Rectal smooth muscle tissue (tissue), 1 donor: Measurements from ENCODE around the gene LYZL4.

Experiments used
- H3K27ac ChIP-seq: one replicate; pipeline ENCODE4 v1.7.0; 2013; ENCODE audit warnings: low read depth, low read length, inconsistent platforms
- H3K27me3 ChIP-seq: one replicate; pipeline ENCODE4 v1.7.0; 2013; ENCODE audit warnings: low read length; ENCODE audit not compliant: control insufficient read depth, insufficient read depth
- H3K36me3 ChIP-seq: one replicate; pipeline ENCODE4 v1.7.0; 2013; ENCODE audit warnings: low read length; ENCODE audit not compliant: control insufficient read depth, insufficient read depth
- H3K4me1 ChIP-seq: one replicate; pipeline ENCODE4 v1.7.0; 2013; ENCODE audit warnings: low read length; ENCODE audit not compliant: control insufficient read depth, insufficient read depth
- H3K4me3 ChIP-seq: one replicate; pipeline ENCODE4 v1.7.0; 2013; ENCODE audit warnings: low read length
- H3K9ac ChIP-seq: one replicate; pipeline ENCODE4 v1.7.0; 2013; ENCODE audit warnings: low read length

Gene LYZL4

DNA sequence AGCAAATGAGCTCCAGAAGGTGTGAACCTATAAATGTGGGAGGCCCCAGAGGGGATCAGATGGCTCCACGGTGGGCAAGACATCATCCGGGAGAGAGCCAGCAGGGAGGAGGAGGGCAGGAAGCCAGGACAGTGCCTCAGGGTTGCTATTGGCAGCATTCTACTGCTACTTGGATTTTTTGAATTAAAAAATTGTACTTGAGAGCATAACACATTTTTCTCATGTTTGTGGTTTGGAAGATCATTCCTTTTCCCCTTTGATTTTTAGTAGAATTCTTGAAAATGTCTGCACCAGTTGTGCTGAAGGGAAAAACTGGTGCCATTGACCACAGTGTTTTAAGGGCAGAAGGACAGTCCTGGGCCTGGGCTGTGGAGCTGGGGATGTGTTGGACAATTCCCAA lies 59.2 kb downstream of the LYZL4 start:
- no peak overlapping the region for H3K4me3 ChIP-seq
- H3K4me1 ChIP-seq: peaks cover 3% of the 10 kb centered on the region
- no peak overlapping the region for H3K9ac ChIP-seq
- H3K27me3 ChIP-seq: no peaks in the 10 kb centered on the region
- H3K27ac ChIP-seq: no peak overlapping the region
- no peaks in the 10 kb centered on the region for H3K36me3 ChIP-seq

DNA sequence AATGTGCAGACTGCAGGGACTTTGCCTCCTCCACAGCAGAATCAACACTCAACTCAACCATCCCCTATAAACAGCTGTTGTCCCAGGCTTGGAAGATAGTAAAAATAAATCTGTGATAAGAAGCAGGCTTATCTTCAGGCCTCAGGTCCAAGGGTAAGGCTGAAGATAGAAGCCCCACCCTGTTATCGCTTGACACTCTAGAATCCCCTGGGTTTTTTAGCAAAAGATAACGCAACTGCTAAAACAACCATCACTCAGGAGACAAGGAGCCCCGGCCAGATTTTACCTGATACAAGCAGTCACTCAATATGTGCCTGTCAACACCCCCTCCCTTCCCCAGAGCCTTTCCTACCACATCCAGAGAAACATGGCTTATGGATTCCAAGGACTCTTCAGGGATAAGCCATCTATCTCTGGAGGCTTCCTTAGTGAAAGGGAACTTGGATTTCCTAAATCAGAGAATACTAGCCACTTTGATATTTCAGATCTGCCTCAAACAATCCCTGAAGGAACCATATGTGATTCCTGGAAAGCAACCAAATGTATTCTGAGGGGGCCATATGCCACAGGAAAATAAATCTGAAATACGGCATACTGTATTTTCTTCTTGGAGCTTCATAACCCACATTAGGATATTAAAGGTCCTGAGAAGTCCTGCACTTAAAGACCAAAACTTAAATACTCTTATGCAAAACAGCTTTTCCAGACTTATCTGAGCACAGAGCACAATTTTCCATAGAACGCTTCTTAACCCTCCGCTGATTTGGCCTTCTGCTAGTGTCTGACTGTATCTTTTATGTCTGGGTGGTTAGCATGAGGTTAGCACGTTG lies 60.4 kb downstream of the LYZL4 start:
- no peaks in the 10 kb centered on the region for H3K27me3 ChIP-seq
- H3K9ac ChIP-seq: no peak overlapping the region
- no peak overlapping the region for H3K27ac ChIP-seq
- H3K4me3 ChIP-seq: no peak overlapping the region
- H3K4me1 ChIP-seq: peaks cover 3% of the 10 kb centered on the region
- H3K36me3 ChIP-seq: no peaks in the 10 kb centered on the region

DNA sequence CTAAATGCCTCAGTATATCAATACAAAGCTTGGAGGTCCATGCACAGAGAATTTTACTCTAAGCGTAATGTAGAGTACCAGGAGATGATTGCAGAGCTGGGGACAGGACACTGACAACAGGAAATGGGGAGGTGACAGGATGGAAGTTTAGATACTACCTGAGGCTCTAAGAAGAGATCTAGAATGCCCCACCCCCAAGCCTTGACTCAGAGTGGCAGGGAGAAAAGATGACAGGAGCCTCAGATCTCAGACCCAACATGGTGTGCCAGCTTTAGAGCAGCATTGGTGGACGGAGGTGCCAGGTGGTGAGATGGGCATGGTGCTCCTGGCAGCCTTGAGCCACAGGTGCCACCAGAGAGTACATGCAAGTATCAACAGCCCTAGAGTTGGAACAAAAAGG lies 62.5 kb downstream of the LYZL4 start:
- no peak overlapping the region for H3K9ac ChIP-seq
- H3K27ac ChIP-seq: no peak overlapping the region
- H3K27me3 ChIP-seq: no peaks in the 10 kb centered on the region
- H3K4me3 ChIP-seq: no peak overlapping the region
- no peaks in the 10 kb centered on the region for H3K4me1 ChIP-seq
- no peaks in the 10 kb centered on the region for H3K36me3 ChIP-seq
